NCI-H2107 (cell line): ENCODE results near the gene RASEF.

Experiments used
- DNase-seq: peaks from one replicate; lab custom pipeline; 2025; lab: John Stamatoyannopoulos, UW

Gene RASEF

DNA sequence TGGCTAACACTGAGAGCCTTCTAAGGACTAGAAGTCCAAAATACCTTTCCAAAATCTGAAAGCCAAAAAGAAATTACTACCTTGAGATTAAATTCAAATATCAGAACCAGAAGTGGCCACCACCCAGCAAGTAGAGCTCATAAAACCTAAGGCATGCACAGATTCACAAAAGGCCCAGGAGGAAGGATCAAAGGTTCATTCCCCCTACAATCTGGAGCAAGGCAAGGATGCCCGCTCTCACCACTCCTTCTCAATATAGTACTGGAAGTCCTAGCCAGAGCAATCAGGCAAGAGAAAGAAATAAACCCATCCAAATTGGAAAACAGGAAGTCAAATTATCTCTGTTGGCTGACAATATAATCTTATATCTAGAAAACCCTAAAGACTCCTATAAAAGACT lies 6.0 kb downstream of the RASEF start:
- DNase-seq = no peak

DNA sequence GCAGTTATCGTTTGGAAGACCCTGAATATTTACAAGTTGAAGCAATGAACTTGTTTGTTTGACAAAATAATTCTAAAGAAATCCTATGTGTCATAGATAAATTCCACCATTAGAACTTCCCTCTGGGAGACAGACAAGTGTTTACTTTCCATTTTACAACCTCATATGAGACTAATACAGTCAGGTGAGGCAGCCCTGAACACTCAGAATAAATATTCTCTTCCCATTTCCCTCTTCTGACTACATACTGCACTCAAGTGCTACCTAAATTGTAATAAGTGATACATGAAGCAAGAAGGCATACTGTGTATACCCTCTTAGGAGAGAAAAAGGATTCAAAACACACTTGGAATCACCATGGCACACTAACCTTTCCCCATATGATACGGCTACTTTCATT lies 6.8 kb downstream of the RASEF start:
- DNase-seq = no peak

DNA sequence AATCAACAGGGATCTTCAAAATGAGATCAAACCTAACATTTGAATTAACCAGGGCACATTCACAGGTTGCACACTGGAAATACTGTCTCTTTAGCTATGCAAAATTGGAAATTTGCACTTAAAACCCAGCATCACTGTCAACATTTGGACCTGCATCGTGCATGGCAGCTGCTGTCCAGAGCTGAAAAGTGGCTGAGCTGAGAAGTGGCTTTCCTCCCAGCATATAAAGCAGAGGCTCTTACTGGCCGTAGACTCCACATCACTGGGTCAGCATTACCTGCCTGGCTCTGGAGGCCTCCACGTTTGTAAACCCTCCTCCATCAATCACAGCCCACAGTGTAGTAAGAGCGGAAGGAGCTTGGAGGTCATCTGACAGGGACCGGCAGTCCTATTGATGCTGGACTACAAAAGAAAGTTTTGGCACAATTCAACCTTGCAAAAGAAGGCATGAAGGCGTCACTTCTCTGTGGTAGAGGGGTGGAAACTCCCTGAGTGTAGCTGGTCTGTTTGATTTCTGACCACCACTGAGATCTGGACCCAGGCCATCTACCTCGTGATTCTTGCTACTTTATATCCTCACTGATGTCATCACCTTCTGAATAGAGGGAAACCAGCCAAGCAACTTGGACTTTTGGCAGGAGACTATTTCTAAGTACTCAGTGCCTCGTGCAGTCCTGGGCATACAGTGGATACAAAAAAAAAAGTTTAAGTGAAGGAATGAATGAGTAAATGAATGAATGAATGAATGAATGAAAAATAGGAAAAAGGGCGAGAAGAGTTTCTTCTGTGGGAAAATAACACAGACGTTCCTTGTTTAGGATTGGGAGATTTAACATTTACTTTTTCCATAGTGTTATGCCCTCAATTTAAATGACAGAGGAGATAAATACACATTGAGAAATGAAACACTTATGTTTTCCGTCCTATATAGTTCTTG lies 14.8 kb downstream of the RASEF start:
- DNase-seq = no peak

DNA sequence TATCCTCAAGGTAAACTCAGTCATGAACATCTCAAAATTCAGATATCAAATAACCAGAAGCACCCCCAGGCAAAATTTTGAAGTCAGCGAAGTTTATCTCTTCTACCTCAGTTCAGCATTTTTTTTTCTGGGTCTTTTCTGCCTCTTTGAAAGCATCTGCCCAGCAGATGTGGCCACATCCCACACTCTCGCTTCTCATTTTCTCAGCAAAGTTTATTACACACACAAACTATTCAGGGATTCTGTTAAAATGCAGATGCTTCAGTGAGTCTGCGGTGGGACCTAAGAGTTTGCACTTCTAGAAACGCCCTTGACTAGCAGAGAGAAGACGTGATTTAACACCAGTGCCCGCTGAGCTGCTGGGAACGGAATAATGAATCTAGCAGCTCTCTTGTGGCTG lies 19.3 kb downstream of the RASEF start:
- DNase-seq = no peak

DNA sequence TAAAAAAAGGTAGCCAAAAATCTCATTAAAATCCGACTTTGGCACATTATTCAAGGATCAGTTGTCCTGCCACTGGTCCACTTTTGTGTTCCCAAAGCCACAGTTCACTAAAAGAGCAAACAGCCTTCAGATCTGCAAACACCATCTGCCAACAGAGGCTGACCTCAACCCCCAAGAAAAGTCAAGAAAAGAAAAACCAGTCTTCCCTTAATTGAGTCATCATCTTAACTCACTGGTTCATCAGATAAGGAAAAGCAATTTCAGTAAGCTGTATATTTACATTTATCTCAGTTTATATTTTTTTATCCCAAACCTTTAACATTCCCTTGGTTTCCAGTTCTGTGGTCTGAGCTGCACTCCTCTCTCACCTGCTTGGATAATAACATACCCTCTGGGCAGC lies 21.2 kb downstream of the RASEF start:
- no peak for DNase-seq

DNA sequence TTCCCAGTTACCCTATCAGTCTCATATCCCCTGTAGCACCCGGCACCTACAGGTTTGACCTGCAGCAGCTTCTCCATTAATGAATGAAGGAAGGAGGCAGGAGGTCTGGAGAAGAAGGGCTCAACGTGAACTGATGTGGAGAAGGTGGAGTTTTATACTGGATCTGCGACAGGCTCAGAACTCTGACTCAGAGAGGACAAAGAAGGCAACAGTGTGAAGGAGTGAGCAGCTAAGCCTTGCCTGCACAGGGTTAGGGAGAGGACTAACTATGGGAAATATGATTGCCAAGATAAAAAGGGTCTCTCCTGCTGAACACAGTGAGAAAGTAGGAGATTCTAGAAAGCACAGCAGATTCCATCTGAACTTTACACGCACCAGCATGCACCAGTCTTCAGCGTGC lies 23.6 kb downstream of the RASEF start:
- DNase-seq = no peak

DNA sequence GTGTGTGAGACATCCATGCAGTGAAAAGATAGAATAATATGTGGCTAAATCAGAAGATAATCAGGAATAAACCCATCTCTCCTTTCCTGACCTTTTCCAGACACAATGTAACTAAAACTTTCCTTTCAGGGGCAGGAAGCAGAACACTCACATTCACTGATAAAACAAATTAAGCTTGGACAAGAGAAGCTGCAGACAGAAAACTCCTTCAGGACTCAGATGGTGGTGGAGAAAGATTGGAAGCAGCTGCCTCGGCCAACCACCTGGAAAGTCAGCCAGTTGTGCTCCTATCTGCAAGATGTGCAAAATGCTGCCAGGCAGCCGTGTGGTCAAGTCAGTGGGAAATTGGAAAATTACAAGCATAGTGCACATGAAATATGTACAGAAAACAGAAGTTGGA lies 26.9 kb downstream of the RASEF start:
- no peak for DNase-seq

DNA sequence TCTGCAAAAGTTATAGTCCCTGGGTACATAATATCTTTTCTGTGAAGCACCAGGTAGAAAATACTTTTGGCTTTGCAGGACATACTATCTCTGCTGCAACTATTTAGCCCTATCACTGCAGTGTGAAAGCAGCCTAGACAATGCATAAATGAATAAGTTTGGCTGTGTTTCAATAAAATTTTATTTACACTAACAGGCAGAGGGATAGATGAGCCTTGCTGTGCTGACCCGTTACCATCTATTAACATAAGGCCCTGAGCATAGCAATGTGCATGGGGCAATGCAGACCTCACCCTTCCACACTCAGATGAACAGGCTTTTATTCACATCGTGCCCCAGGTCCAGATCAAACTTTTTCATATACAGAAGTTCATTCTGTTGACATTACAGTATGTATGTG lies 27.8 kb downstream of the RASEF start:
- no peak for DNase-seq

DNA sequence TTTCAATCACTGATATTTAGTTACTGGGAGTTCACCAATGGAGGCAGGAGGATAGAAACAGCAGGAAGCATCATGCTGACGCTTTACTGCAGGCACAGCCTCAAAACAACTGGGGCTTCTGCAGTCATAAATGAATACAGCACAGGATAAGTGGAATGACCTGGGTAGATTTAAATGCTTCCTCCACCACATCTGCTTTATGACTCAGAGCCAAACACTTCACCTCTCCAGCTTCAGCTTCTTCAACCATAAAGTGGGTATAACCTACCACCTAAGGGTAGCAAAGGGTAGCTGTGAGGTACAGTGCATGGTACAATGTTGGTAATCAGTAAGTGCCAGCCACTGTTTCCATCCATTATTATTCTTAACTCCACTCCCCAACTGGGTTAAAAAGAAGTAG lies 28.4 kb downstream of the RASEF start:
- DNase-seq = no peak

DNA sequence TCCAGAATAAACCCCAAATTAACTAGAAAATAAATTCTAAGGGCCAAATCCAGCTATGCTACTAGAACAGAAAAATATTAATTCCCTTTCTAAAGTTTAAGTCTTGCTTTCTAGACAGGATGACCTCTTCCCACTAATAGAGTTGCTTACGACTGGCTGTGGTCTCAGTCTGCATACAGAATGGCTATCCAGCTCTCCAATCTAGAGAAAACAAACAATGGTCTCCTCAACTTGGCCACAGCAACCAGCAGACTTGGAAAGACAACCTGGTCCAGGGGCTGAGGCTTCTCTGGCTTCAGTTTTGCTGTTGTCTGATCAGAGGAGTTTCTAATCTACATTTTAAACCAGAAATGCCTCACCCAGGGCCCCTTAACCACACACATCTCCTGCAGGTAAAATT lies 28.9 kb downstream of the RASEF start:
- no peak for DNase-seq

DNA sequence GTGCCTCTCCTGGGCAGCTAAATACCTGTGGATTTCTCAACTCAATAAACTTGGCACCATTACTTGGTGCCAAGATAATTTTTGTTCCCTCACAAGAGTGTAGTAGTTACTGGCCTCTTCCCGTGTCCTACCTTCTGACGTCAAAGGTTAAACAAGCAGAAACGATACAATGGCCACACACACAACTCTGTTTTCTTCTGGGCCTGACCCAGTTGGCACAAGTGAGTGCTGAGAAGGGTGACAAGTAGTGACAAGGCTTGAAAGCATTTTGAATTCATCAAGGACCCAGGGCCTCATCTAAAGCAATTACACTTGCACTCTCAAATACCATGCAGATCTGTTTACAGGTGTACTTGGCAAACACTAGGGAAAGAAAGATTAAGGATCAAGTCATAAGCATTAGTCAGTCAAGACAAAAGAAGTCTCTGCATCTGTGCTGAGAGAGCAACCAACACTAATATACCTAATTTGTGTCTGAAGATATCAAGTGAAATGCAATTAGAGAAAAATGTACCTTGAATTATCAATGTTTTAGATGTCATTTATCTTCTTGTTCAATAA lies 30.8 kb downstream of the RASEF start:
- DNase-seq = no peak

DNA sequence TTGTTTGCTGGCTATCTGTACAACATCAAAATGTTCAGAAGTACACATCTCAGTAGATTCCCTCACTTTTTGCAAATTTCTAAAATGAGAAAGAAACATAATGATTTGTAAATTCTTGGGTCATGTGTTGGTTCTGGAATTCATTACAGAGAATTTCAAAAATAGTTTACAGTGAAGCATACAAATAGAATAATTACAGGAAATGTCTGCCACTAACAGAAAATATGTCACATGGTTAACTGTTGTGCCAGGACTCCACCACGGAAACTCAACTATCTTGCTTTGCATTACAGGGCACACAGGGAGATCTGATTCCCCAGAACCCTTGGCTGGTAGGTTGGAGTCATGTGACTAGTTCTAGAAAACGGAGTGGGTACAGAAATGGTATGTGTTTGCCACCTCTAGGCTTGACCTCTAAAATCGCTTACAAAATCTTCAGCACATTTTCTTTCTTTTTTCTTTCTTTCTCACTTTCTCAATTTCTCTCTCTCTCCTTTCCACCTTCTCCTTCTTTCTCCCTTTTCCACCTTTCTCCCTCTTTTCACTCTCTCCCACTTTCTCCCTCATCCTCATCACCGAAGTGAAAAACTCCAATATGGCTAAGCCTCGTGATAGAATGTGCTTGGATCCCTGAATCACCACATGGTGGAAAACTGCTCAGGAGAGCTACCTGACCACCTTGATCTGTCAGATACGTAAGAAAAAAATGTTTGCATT lies 32.4 kb downstream of the RASEF start:
- no peak for DNase-seq

DNA sequence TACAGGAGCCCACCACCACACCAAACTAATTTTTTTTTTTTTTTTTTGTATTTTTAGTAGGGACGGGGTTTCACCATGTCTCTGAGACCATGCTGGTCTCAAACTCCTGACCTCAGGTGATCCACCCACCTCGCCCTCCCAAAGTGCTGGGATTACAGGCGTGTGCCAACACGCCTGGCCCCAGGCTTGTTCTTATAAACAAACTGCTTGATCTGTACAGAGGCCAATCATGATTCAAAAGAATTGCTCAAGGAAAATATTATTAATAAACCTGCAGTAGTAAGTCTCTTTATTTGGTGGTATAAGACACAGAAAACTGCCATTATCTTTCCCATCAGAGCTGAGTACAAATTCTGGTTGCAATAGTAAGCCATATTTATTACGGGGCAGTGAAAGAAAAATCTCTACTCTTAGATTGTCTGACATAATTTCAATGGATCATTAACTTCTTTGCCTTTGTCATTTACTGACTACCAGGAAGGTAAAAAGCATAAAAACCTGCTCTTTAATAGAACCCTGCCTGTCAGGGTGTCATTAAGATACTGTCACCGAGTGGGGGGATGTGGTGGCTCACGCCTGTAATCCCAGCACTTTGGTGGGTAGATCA lies 33.3 kb downstream of the RASEF start:
- DNase-seq = no peak

DNA sequence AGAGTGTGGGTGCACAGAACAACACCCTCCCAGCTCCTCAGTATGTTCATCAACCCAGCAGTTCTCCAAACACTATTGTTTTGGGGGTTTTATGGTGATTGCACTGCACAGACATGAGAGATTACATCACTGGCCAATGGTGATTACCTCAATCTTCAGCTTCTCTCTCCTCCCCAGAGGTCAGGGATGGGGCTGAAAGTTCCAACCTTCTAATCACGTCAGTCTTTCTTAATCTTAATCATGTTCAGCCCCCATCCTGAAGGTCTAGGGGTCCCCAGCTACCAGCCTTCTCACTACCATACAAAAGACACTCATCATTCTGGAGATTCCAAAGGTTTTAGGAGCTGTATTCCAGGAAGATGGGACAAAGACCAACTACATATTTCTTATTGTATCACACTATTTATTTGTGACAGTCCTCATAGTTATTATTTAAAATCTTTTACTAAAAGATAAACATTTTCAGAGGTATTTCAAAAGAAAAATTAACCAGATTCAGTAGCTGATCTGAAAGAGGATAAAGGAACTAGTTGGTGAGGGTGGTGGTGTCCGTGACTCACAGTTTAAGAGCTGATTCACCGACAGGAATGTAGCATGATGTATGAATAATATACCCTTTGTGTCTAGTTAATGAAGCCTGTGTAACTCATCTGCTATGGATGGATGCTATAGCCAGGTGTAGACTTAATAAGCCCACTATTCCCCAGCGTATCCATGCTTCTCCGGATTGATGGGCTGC lies 35.6 kb downstream of the RASEF start:
- no peak for DNase-seq

DNA sequence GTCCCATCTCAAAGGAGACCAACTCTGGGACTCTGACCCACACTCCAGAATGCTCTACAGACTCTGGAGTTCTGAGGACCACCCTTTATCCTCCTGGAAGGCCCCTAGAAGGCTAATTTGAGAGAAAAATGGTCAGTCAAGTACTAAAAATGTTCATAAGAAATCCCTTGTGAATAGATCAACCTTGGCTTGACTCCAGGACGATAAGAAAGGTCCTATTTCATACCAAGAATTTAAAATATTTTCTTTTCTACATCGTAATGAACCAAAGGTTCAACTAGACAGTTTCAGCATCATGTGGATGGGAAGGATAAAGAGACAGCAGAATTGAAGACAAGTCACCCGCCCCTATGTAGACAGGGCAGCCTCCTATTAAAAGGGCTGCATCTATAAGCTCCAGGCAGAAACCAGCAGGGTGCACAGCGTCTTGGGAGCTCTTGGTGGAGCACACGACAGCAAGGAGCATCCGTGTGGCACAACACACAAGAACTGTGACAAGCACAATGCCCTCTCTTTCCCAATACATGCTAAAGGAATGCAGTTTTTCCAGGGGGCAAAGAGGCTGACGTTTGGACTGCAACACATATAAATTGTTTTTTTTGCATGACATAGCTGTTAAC lies 38.3 kb downstream of the RASEF start:
- no peak for DNase-seq

DNA sequence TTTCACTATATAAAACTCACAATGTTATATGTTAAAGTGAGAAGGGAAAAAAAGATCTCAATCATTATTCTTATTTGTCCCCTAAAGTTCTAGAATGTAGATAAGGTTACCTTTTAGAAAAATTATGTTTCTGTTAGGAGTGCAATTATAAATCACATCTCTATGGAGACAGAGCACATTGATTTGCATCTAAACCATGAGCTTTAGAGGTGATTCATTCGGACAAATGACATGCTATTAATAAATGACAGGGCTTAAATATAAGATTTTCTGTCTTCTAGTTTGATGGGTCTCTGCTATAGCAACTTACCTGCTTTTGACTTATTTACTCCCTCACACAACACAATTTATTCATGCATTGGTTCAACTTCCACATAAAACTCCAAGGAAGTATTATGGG lies 39.8 kb downstream of the RASEF start:
- DNase-seq = no peak

DNA sequence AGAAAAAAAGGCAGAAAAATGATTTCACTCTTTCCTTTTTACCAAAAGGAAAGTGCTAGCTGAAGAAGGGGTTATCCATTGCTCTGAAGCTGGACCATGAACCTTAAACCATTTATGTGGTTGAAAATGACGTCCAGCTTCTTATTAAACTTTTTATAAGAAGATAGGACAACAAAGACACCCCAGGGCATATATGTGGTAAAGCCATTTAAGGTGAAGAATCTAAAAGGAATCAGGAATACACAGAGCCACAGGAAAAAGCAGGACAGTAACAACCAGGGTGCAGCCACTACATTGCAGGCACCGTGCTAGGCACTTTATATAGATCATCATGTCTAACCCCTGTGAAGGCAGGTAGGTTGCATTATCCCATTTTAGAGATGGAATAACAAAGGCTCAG lies 42.1 kb downstream of the RASEF start:
- no peak for DNase-seq

DNA sequence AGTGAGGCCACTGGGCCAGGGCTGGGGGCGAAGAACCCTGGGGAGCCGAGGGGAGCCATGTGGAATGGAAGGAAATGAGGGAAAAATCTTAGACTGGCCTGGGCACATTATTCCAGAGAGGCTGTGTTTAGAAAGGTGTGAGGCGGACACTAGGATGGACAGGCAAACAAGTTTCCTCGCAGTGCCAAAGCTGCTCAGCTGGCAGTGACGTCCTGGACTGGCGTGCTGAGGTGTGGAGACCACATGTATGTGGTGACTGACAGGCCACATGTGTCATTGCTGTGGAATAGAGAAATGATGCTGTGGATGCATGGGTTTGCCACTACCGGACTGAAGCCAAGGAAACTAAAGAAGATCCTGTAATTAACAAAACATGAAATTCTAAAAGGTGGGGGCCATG lies 42.6 kb downstream of the RASEF start:
- no peak for DNase-seq

DNA sequence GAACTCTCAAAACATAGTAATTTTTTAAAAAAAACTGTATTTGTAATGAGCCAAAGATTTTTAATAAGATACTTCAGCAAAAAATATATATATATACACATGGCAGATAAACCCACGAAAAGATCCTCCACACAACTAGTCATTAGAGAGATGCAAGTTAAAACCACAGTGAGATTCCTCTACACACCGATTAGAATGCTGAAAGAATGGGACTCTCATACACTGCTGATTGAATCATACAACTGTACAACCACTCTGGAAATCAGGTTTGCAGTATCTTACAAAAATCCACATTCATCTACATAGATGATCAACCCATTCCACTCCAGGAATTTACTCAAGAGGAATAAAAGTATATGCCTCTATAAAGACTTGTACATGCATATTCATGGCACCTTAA lies 43.7 kb downstream of the RASEF start:
- no peak for DNase-seq

DNA sequence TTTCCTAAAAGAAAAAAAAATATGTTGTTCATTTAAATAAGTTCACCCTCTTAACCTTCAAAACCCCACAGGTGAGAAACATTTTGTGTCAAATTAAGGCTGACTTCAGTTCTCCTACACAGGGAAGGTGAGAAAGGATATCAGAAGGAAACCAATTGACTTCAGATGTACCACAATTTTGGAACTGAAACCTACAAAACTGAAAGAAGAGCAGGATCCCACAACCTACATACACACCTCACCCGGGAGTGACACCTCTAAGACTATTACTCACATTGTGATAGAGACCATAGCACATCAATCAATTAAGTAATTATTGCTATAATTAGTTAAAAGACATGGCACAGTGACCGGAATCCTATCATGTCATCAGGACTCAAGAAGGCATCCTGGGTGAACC lies 47.0 kb downstream of the RASEF start:
- no peak for DNase-seq

DNA sequence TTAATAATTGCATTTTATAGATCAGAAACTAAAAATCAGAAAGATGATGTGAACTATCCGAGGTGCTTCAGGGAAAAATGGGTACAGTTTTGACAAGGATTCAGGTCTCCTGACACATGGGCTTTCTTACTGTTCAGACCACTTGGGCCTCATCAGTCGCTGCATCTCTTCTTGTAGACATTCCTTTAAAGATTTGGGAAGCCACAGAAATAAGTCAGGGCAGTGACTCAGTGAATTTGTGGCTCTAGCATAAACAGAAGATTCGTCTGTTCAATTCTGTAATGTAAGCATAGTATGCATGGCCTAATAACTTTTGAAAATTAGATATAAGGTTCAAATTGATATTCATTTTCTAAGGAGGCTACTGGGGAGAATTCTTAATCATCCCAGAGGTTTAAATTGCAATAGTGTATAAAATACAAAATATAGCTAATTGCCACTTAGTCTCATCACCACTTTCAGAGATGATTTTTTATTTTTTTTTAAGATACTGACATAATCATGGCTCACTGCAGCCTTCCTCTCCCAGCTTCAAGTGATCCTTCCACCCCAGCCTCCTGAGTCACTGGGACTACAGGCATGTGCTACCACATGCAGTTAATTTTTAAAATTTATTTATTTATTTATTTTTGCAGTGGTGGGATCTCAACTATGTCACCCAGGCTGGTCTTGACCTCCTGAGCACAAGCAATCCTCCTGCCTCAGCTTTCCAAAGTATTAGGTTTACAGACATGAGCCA lies 48.9 kb downstream of the RASEF start:
- DNase-seq = no peak
